SU-DHL-6 (cell line): ENCODE measurements around the gene IFNG.

ENCODE experiments used
- H2AFZ ChIP-seq: fragments of 200-600 bp; sonication (generic); 2 replicates; pipeline ENCODE4 v1.6.1; 2014; ENCODE audit warnings: low read depth, mild to moderate bottlenecking, moderate library complexity, mixed read lengths, antibody characterized with exemption, low read length; ENCODE audit not compliant: severe bottlenecking
- H3F3A ChIP-seq: fragments of 200-600 bp; shearing (Covaris generic); 2 replicates; pipeline ENCODE4 v1.6.0; 2016; ENCODE audit warnings: antibody characterized with exemption, mild to moderate bottlenecking; ENCODE audit not compliant: insufficient read depth
- H3K27ac ChIP-seq: fragments of 200-600 bp; sonication (generic); 2 replicates; pipeline ENCODE4 v1.5.1; 2016; ENCODE audit warnings: low read depth, mild to moderate bottlenecking, low read length, moderate library complexity, mixed read lengths
- H3K27me3 ChIP-seq: fragments of 200-600 bp; sonication (generic), shearing (Covaris generic); 2 replicates; pipeline ENCODE4 v1.6.0; 2014; ENCODE audit warnings: mild to moderate bottlenecking, low read length
- H3K36me3 ChIP-seq: fragments of 200-600 bp; sonication (generic); 2 replicates; pipeline ENCODE4 v1.6.1; 2014; ENCODE audit warnings: mild to moderate bottlenecking, low read length, mixed read lengths
- H3K4me2 ChIP-seq: fragments of 300-600, 200-600 bp; shearing (Covaris generic), sonication (generic); 2 replicates; pipeline ENCODE4 v1.6.0; 2014; ENCODE audit warnings: low read length, low read depth, mild to moderate bottlenecking; ENCODE audit not compliant: poor library complexity, severe bottlenecking
- H3K4me3 ChIP-seq: fragments of 200-600 bp; sonication (generic); 2 replicates; pipeline ENCODE4 v1.5.1; 2014; ENCODE audit warnings: antibody characterized with exemption, low read length, mild to moderate bottlenecking, mixed read lengths; ENCODE audit not compliant: insufficient read depth, poor library complexity, severe bottlenecking
- H3K79me2 ChIP-seq: fragments of 200-600 bp; sonication (generic); 2 replicates; pipeline ENCODE4 v1.6.1; 2014; ENCODE audit warnings: mild to moderate bottlenecking, low read length, moderate library complexity; ENCODE audit not compliant: insufficient read depth
- H3K9ac ChIP-seq: fragments of 200-600 bp; sonication (generic); 2 replicates; pipeline ENCODE4 v1.7.0; 2014; ENCODE audit warnings: mild to moderate bottlenecking, low read length
- H3K9me2 ChIP-seq: fragments of 200-600 bp; sonication (generic); replicated peaks from 2 replicates; pipeline ENCODE4 v1.6.1; 2014; ENCODE audit warnings: low read length; ENCODE audit not compliant: insufficient read depth
- H3K9me3 ChIP-seq: fragments of 200-600 bp; sonication (generic); 2 replicates; pipeline ENCODE4 v1.6.1; 2014; ENCODE audit warnings: low read length, mixed read lengths; ENCODE audit not compliant: insufficient read depth
- H4K20me1 ChIP-seq: fragments of 200-600 bp; sonication (generic); 2 replicates; pipeline ENCODE4 v1.6.1; 2014; ENCODE audit warnings: low read depth, mild to moderate bottlenecking, antibody characterized with exemption, low read length, moderate library complexity, mixed read lengths
- EZH2phosphoT487 ChIP-seq: fragments of 200-600 bp; sonication (generic), shearing (Covaris generic); conservative IDR thresholded peaks from 2 replicates; pipeline ENCODE4 v1.6.1; 2018; ENCODE audit warnings: mild to moderate bottlenecking, antibody characterized with exemption, low read length, moderate library complexity, mixed read lengths
- TF ChIP-seq, protein P1 (sequence below): fragments of 200-600 bp; sonication (generic); IDR thresholded peaks from one replicate; pipeline ENCODE4 v1.5.1; 2017; ENCODE audit warnings: antibody characterized with exemption, mild to moderate bottlenecking, low read length, moderate library complexity; ENCODE audit not compliant: insufficient read depth, poor library complexity, severe bottlenecking

The IFNG gene

DNA sequence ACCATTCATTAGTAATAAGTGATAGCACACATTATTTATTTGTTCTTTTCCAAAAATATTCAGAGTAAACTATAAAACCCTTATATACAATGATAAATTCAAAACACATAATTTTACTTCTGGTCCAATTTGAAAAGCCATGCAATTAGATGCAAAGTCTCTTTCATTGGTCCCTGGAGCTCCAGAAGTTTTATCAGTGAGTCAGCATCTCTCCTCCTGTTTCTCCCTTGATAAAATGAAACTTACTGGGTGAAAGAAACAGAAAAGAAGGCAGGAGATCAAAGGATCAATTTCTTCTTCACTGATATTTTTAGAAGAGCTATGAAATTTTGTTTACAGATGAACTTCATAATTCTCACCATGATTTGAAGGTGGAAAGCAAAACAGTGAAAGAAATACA is 47.5 kb downstream of the IFNG start:
- H3K9me3 ChIP-seq = no peaks in the 10 kb centered on the region
- H3K4me3 ChIP-seq = no peak overlapping the region
- no peaks in the 10 kb centered on the region for H3K27me3 ChIP-seq
- no peaks in the 10 kb centered on the region for H4K20me1 ChIP-seq
- TF ChIP-seq, protein P1, sequence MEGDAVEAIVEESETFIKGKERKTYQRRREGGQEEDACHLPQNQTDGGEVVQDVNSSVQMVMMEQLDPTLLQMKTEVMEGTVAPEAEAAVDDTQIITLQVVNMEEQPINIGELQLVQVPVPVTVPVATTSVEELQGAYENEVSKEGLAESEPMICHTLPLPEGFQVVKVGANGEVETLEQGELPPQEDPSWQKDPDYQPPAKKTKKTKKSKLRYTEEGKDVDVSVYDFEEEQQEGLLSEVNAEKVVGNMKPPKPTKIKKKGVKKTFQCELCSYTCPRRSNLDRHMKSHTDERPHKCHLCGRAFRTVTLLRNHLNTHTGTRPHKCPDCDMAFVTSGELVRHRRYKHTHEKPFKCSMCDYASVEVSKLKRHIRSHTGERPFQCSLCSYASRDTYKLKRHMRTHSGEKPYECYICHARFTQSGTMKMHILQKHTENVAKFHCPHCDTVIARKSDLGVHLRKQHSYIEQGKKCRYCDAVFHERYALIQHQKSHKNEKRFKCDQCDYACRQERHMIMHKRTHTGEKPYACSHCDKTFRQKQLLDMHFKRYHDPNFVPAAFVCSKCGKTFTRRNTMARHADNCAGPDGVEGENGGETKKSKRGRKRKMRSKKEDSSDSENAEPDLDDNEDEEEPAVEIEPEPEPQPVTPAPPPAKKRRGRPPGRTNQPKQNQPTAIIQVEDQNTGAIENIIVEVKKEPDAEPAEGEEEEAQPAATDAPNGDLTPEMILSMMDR = no peak
- TF ChIP-seq EZH2phosphoT487 = no peak
- no peak overlapping the region for H3K4me2 ChIP-seq
- no peak overlapping the region for H3K9ac ChIP-seq
- no peak overlapping the region for H3K27ac ChIP-seq
- H3K9me2 ChIP-seq = no peaks in the 10 kb centered on the region
- no peak overlapping the region for H2AFZ ChIP-seq
- no peaks in the 10 kb centered on the region for H3K79me2 ChIP-seq
- H3K36me3 ChIP-seq = no peaks in the 10 kb centered on the region
- no peaks in the 10 kb centered on the region for H3F3A ChIP-seq

DNA sequence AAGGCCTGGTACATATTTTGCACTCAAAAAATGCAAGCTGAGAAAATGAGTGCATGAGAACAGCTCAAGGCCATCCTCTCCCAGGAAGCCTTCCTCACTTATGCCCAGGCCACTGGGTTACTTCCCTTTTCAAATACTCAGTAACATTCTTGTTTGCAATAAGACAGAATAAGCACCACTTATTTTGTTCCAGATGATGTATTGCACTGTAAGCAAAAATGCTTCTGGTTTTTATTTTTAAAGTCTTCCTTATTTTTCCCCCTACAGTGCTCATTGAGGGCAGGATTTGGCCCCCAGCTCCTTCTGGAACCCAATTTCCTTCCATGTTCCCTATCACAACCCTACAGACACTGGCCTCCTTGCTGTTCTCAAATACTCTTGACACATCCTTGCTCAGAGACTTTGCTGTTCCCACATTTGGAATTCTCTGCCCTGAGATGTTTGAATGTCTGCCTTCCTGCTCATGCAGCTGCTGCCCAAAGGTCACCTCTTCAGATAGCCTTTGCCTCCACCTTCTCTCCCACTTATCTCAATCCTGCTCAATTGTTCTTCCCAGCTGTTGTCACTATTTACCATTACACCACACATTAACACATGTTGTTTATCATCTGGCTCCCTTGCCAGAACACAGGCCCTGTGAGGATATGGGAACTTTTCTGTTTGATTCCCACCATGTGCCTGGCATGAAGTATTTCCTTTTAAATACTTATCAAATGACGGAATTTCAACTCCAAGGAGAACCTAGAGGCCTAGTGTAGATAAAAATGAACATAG is 49.9 kb downstream of the IFNG start:
- Histone ChIP-seq H3K27me3 (no peaks in the 10 kb centered on the region), H3K9me2 (no peaks in the 10 kb centered on the region), H3K4me3 (no peak overlapping the region), H3K79me2 (no peaks in the 10 kb centered on the region), H3K9me3 (no peaks in the 10 kb centered on the region), H4K20me1 (no peaks in the 10 kb centered on the region), H3K4me2 (no peak overlapping the region), H3K27ac (no peak overlapping the region), H3K36me3 (no peaks in the 10 kb centered on the region), H3K9ac (no peak overlapping the region), H2AFZ (no peak overlapping the region), H3F3A (no peaks in the 10 kb centered on the region)
- TF ChIP-seq EZH2phosphoT487 = no peak
- TF ChIP-seq, protein P1 = no peak

DNA sequence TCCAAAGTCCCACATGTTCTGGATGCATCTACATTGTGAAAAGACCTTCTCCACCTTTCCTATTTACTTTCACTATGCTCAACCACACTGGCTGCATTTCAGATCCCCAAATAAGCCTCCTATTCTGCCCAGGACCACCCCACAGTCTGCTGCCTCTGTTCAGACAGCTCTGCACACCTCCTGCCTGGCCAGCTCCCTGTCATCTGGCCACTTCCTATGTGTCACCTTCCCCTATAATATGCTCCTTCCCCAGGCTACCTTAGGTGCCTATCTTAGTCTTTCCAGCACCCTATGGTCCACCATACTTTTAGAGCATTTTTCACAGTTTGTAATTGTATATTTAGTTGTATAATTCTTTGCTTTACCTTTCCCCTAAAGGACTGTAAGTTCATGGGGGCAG is 50.5 kb downstream of the IFNG start:
- H3K9me3 ChIP-seq = no peaks in the 10 kb centered on the region

More for the DNA sequence above, 50.5 kb downstream of the IFNG start:
- Histone ChIP-seq H3K9ac (no peak overlapping the region), H3K4me3 (no peak overlapping the region), H4K20me1 (no peaks in the 10 kb centered on the region), H3K4me2 (no peak overlapping the region), H3K27me3 (no peaks in the 10 kb centered on the region), H3K36me3 (no peaks in the 10 kb centered on the region), H2AFZ (no peak overlapping the region), H3K79me2 (no peaks in the 10 kb centered on the region), H3F3A (no peaks in the 10 kb centered on the region), H3K27ac (no peak overlapping the region), H3K9me2 (no peaks in the 10 kb centered on the region)
- no peak for TF ChIP-seq EZH2phosphoT487
- TF ChIP-seq, protein P1 = no peak
